H4 (cell line): ENCODE results near the gene RAB6B. TPM values are rescaled to one million over a fixed set of nuclear protein-coding genes. Genes with fewer than 3 reads are reported as not detected.

Experiments used
- DNase-seq: peaks from one replicate; pipeline ENCODE4 v3.0.0-alpha.2; 2015; ENCODE audit warnings: low spot score
- total RNA-seq: library from RNA; depleted of rRNA; stranded (reverse); fragments of >200 nt; shearing (Covaris generic); gene quantifications from 2 replicates; pipeline ENCODE4 v1.2.3, GENCODE V29; 2014

The RAB6B gene
- total RNA-seq, 1 experiment from 2014 or later, result 1.5 TPM

DNA sequence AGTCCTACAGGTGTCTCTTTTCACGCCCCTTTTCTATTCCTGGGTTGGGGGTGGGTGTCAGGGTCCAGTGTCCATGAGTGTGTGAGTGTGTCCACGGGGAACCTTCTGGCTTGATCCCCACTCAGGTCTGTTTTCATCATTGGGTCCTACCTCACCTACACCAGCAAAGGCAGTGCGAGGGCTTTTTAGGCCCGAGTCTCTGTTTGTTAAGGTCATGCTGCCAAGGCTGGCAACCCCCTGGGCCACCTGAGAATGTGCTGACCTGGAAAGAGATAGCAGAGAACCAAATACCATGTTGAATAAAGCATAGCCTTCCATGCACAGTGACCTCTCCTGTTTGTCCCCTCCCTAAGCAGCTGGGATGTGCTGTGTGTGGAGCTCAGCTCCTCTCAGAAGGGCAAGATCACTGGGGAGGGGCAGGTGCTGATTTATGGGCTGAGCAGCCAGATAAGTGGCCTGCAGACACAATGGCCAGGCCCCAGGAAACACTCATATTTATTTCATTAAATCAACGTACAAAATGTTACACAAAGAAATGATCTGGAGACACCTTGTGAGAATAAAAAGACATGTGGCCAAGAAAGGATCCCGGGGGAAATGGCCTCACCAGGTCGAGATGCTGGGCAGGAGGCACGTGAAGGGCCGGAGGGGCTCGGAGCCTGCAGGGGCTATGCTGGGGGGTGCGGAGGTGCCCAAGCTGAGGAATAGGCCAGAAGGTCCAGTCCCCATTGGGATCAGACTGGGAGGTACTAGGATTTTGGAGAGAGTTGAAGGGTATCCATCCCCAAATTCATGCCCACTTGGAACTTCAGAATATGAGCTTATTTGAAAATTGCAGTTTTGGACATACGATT is 36.1 kb downstream of the RAB6B start:
- no peak for DNase-seq

- no peak for DNase-seq
Measured at GRCh38 chr3:133857767-133858166, 37.9 kb downstream of the RAB6B start.

GRCh38 chr3:133856316-133856715 is 39.4 kb downstream of the RAB6B start:
- no peak for DNase-seq

GRCh38 chr3:133855772-133856171 is 39.9 kb downstream of the RAB6B start:
- no peak for DNase-seq

GRCh38 chr3:133855002-133855370 is 40.7 kb downstream of the RAB6B start:
- DNase-seq, result no peak

- no peak for DNase-seq
Measured at GRCh38 chr3:133854264-133855001, 41.2 kb downstream of the RAB6B start.

DNA sequence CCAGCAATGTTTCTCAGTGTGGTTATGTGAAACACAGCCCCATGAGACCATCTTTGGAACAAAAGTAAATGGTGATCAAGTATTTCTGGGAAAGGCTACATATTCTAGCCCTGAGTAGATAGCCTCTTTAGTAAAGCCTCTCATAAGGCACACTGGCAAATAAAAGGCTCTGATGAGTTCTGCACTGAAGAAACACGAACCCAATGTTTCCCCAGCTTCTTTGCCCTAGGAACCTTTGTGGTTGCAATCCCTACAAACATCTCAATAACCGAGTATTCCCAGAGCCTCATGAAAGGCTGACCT is 41.8 kb downstream of the RAB6B start:
- DNase-seq, result no peak

DNA sequence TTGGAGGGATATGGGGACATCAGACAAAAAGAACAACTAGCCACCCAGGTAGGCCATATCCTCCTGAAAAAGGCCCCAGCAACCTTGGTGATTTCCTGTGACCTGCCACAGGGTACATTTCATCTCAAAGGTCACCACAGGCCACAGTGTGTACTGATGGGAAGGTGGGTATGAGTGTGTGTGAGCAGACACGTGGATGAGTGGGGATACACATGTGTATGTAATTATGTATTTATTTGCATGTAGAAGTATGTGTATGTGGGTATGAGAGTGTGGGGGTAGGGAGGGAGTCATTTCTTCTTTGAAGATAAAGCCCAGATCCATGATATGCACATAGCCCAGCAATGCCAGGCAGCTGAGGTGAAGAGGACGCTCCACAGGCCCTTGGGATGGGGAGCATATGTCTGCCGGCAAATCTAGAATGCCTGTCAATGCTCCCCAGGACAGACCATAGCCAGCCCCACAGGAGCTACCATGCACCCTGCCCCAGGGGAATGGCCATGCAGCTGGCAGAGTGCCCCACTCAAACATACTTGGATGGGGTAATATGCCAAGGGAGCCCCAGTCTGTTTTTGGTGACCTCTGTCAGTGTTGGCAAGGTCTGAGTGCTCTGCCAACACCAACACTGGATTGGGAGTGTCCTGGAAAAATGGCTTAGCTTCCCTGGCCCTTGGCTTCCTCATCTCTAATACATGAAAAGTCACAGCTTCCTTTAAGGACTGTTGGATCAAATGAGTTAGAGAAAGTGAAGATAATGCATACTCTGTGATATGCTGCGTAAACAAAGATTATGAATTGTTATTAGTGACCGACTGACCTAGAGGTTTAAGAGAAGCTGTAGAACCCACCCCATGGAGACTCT is 42.4 kb downstream of the RAB6B start:
- no peak for DNase-seq

DNA sequence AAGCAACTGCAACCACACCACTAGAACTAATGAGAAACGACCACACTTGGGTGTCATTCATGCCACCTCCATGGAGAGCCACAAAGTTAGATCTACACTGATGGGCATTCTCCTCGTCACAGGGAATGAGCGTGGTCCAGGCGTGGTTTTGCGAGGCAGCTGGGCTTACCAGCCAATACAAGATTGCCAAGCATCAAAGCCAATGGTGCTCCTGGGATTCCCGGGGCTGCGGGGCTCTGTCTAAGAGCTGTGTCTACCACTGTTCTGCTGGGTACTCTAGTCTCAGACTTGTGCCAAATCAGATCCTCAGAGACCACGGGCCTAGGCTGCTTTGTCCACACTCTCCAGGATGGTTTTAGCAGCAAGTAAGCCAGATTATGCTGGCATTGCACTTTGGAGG is 43.8 kb downstream of the RAB6B start:
- DNase-seq, result no peak

DNA sequence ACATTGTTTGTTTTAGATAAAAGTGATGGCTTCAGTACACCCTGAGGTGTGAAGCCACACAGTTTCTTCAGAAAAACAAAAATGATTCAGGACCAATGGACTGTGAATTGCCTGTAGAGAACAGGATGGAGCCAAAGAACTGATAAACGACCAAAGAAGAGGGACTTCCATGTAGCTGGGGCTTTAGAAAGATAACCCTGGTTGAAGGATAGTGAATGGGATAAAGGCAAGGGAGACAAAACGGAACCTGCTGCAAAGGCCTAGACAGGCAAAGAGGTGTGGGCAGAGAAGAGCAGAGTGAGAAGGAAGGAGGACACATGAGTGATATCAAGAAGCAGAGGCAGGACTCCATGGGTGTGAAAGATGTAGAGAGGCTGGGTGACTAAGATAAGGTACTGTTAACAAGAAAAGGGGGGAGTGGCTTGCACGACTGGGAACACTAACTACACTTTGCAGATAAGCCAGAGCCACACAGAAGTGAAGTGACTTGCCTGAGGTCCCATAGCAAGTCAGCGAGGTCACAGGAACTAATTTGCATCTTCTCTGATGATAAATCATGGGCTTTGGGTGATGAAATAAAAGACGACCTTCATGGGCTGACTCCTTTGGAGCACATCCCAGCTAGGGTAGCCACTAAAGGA is 44.3 kb downstream of the RAB6B start:
- DNase-seq, result no peak

DNA sequence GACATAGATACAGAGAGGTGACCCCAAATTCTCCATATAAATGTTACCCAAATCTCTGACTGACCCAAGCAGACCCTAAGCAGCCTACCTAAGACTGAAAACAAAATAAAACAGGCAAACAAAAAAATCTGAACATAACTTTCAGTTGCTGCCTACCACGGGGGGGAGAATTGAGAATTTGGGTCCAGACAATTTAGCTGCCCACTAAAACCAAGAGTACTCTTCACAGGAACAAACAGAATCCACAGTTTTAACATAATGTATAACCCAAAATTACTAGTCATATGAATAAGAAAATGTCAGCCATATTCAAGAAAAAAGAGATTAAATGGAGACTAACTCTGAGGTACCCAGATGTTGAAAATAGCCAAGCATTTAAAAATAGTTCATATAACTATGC is 45.6 kb downstream of the RAB6B start:
- no peak for DNase-seq

GRCh38 chr3:133849346-133849745 is 46.3 kb downstream of the RAB6B start:
- no peak for DNase-seq

DNA sequence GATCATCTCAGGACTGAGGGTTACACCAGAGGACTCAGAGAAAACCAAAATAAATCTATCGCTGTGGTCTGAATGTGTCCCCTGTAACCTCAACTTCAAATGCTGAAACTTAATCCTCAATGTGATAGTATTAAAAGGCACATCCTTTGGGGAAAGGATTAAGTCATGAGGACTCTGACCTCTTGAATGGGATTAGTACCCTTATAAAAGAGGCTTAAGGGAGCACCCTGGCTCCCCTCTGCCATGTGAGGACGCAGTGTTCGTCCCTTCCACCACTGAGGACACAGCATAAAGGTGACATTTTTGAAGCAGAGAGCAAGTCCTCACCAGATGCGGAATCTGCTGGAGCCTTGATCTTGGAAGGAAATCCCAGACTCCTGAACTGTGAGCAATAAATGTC is 50.6 kb downstream of the RAB6B start:
- no peak for DNase-seq

GRCh38 chr3:133843634-133844033 is 52.0 kb downstream of the RAB6B start:
- no peak for DNase-seq

DNA sequence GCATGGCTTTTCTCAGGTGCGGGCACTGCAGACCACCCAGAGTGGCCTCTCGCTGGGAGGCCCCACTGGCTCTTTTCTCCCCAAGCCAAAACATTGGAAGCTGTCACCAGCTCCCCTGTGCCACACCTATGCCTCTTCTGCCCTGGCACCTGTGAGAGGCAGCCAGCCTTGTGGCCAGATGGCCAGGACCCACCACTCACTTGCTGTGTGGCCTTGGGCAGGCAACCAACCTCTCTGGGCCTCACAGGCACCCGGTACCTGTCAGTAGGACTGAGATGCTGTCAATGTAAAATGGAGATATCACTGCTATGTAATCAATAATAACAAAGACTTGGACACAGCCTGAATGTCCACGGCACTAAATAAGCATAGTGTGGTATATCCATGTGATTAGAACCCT is 53.5 kb downstream of the RAB6B start:
- no peak for DNase-seq

- DNase-seq, result no peak
Measured at GRCh38 chr3:133841196-133841595, 54.5 kb downstream of the RAB6B start.

GRCh38 chr3:133840767-133841166 is 54.9 kb downstream of the RAB6B start:
- no peak for DNase-seq

- DNase-seq, result no peak
Measured at GRCh38 chr3:133840055-133840737, 55.5 kb downstream of the RAB6B start.

GRCh38 chr3:133838916-133839800 is 56.5 kb downstream of the RAB6B start:
- DNase-seq, result no peak

GRCh38 chr3:133838296-133838789 is 57.3 kb downstream of the RAB6B start:
- no peak for DNase-seq
